ENCODE results near the gene BAAT.

Gene BAAT

GRCh38 chr9:101317735-101318134 is 67.1 kb downstream of the BAAT start:
- no peak for DNase-seq (ENCODE audit: low read depth in 2 of 2)

GRCh38 chr9:101315112-101315450 is 69.7 kb downstream of the BAAT start:
- no peak for DNase-seq (ENCODE audit: low read depth in 2 of 2)

GRCh38 chr9:101312661-101313060 is 72.1 kb downstream of the BAAT start:
- no peak for DNase-seq (ENCODE audit: low read depth in 2 of 2)

GRCh38 chr9:101311758-101312420 is 72.9 kb downstream of the BAAT start:
- DNase-seq (ENCODE audit: low read depth in 2 of 2): no peak

GRCh38 chr9:101311191-101311590 is 73.6 kb downstream of the BAAT start:
- DNase-seq (ENCODE audit: low read depth in 2 of 2): no peak
